Activated naive CD4-positive, alpha-beta T cell (primary cell): ENCODE measurements around the gene NRXN2.

Source experiments
- DNase-seq, 4 experiments: peaks; one replicate each; lab custom pipeline; 2025; lab: John Stamatoyannopoulos, UW

Gene NRXN2

DNA sequence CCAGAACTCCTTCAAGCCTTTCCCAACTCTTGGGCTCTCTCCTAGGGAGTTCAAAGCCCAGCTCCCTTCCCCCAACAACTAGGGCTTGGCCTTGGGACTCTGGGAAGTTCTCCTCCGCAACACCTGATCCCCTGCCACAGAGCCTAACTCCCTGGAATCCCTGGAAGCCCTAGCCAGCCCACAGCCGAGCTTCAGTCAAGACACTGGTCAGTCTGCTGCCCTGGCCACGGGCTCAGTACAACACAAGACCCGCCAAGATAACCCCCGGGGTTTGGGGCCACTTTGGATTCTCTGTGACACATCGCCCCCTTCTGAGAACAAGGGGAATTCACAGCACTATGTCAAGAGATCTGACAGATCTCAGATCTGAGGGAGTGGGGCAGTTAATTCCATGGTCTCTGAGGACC, 73.7 kb downstream of the NRXN2 start:
- no peak for DNase-seq

DNA sequence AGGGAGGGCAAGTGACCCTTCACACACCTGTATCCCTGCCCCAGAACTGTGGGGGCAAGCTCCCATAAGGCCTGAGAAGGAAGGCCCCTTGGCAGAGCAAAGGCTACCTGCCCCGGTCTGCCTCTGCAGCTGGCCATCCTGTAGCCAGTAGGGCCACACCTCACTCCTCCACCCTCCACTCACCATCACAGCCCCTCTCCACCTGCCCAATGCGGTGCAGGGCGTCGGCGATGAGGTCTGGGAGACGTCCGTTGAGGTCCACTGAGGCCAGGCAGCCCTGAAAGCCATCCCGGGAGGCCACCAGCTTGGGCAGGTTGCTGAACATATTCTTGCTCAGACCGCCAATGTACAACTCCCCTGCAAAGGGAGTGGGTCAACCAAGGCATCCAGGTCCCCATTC, 74.4 kb downstream of the NRXN2 start:
- no peak for DNase-seq

DNA sequence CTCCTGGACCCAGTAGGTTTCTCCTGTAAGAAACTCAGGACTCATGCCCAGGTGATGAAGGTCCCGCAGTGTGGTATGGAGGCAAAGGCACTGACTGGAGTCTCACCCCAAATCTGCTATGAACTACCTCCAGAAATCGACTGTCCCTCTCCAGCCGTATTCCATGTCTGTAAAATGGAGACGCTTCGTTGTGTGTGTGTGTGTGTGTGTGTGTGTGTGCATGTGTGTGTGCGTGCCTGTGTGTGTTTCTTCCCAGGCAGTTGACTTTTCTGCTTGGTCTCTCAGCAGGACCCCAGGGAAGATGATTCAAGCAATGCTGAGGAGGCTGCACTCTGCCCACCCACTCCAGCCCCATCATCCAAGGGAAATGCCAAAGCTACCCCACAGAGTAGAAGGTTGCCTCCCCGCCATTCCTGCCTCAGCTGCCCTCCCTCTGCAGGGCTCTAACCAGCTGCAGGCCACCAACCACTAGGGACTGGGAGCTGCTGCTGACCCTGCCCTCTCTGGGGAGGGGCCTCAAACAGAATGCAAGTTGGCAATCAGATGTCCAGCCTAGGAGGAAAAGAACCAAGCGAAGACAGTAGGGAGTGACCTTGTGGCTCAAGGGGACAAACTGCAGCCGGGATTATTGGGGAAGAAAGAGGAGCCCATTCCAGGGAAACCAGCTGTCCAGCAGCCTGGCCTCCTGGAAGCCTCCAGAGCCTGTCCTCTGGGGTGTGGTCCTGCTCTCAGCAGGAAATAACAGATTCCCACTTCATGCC, 75.8 kb downstream of the NRXN2 start:
- DNase-seq: no peak

DNA sequence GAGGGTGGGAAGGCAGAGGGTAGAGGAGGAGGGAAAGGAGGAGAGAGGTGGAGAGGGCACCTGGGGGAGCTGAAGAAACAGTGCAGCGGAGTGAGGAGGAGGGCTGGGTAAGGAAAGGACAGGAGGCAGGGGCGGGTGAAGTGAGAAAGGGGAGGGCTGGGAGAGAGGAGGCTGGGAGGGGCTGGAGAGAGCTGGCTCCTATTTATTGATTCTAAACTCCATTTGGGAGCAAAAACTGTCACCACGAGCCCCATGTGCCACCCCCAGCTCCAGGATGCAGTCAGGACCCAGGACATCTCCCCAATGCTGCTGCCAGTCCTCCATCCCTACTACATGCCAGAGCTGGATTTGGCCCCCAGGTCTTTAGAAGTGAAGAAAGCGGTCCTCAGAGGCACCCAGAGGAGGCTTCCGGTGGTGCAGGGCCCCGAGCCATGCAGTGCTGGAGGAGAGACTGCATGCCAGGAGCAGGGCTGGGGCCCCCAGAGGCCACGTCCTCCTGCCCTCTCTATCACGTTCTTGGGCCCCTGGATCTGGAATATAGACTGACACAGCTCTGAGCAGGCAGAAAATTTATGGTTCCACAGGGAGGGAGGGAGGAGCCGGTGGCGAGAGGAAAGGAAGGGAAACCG, 78.2 kb downstream of the NRXN2 start:
- no peak for DNase-seq

DNA sequence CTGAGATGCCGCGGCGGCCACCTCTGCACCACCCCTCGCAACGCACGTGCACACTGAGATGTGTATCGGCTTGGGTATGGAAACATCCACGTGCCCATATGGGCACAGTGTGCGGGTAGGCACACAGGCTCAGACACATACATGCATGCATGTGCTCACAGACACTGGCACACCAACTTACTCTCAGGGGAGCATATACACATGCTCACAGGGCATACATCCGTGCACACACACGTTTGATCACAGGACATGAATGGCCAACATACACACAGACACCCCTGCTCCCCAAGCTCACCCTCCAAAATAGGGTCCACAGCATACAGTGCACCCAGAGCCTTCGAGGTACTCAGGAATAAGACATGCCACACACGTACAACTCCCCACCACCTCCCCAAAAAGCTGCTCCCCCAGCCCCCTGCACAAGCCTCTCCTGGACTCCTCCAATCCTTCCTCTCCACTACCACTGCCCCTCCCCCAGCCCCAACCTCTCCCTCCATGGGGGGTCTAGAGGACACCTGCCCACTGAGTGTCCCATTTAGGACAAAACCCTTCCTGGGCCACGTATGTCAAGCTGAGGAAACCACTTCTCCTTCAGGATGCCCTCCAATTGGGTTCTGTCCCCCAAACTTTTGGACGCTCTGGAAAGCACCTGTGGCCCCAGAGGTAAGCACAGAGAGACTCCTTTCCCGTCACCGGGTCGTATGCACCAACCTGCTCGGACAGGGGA, 78.9 kb downstream of the NRXN2 start:
- no peak for DNase-seq

DNA sequence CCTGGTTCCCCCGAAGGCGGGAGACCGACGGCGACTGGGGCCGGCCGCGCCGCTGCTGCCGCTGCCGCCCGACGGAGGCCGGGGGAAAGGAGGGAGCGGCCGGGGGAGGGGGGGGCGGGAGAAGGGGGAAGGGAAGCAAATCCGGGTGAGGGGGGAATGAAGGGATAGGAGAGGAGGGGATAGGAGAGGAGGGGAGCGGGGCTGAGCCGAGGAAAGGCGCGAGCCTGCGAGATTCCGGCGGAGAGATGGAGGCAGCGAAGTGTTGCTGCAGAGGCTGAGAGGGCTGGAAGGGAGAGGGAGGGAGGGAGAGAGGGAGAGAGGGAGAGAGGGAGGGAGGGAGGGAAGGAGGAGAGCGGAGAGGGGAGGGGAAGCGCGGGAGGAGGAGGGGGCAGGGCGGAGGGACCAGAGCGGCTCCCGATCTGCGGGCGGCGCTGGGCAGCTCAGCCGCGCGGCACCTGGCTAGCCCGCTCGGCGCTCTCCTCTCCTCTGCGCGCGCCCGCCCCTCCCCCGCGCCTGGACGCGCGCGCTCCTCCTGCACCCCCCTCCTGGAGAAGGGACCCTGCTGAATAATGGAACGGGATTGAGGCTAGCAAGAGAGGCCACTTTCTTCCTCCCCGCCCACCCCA, 79.6 kb downstream of the NRXN2 start:
- DNase-seq: no peak

DNA sequence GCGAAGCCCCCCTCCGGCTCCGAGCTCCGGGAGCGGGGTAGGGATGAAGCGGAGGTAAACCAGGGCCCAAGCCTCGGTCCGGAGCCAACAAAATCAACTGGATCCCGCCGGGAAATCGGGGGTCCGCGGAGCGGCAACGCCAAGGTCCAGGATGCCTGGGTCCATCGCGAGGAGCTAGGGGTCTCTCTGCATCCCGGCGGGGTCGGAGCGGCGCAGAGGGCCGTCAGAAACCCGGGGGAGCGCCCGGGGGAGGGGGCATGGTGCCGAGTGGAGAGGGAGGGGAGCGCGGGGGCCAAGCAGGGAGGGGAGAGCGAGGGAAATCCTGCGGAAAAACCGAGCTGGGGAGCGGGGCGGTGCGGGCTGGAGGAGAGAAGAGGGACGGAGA, 80.1 kb downstream of the NRXN2 start:
- no peak for DNase-seq

DNA sequence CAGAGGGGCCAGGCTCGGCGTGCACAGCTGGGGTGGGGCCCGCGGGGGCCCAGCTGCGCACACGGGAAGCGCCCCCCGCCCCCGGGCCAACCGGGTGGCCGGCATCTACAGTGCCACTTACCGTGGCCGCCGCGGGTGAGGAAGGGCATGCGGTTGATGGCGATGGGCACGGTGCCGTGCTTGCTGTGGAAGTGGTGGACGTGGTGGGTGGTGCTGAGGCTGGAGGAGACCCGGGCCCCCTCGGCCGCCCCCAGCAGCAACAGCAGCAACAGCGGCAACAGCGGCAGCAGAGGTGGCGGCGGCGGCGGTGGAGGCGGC, 80.6 kb downstream of the NRXN2 start:
- no peak for DNase-seq

DNA sequence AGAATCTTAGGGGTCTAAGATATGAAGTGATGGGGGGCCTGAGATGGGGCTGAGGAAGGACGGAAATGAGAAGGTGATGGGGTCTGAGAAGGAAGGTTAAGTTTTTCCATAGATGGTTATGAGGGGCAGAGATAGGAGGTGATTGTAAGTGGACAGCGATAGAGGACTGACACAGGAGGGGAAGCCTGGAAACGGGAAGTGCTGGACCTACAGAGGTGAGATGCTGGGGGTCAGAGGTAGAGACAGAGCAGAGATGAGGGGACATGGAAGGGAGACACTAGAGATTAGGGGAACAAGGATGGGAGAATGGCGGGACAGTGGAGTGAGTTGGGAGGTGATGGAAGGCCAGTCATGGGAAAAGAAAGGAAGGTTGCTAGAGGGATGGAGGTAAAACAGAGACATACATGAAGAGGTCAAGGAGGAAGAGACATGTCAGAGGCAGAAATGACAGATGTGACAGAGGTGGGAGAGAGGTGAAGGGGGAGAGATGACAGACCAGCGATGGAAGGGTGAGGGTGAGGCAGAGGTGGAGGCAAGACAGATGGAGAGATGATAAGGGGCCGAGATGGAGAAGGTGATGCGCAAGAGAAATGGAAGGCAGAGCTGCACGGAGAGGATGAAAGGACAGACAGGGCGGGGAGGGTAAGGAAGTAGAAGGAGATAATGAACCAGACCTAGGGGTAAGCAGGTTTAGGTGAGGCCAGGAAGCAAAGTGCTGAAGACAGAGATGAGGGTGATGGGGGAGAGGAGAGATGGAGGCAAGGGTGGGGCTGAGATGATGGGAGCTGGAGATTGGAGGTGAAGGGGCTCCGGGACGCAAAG, 81.2 kb downstream of the NRXN2 start:
- no peak for DNase-seq

DNA sequence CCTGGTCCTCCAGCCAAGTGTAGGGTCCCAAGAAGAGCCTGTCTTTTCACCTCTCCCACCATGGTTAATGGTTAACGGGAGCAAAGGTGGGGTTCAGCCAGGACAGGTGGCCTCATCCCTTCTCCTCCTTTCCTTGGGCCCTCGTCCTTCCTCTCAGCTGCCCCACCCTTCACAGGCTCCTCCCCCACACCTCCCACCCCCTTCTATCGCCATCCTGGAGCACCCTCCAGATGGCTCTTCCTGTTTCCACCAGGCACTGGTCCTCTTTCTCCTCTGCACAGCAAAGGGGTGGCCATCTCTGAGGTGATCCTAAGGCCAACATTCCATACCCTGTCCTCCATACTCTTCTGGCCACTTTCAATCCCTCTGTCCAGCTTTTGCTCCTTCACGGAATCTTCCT, 83.1 kb downstream of the NRXN2 start:
- no peak for DNase-seq

DNA sequence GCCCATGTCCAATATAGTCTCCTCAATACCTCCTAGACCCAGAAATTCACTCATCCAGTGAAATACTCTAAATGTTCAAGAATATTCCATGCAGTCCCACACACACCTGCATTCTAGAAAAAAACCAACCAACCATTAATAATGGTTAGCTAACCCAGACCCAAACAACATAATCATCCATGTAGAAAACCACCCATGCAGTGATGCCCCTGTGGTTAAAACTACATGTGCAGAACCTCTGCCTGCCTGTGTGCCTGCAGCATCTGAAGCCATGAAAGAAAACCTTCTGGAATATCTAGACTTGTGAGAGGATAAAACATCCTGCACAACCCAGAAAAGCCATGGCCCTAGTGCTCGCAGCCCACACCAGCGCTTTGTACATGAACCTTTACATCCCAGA, 84.2 kb downstream of the NRXN2 start:
- no peak for DNase-seq

DNA sequence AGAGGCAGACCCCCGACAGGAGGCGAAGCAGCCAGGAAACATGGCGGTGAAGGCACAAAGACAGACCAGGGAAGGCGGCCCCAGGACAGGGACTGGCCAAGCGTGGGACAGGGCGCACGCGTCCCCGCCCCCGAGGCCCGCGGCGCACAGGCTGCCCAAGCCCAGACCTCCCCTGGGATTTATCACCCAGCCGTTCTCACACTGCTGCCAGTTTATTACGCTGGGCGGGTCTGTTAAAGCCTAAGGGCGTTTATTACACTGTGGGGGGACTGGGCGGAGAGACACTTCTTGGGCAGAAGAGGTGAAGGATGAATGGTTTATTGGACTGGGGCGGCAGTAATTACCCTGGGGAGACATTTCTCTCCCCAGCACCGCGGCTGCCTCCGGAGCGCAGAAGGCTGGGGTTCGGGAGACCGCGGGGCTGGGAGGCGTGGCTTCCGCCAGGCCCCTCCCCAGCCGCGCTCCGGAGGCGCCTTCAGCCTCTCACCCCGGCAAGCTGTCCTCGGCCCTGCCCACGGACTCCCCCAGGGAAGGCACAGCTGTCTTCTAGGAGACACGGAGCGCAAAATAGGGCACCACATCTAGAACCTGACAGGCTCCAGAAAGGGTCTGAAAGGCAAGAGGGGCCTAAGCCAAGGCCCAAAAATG, 84.9 kb downstream of the NRXN2 start:
- DNase-seq: no peak

DNA sequence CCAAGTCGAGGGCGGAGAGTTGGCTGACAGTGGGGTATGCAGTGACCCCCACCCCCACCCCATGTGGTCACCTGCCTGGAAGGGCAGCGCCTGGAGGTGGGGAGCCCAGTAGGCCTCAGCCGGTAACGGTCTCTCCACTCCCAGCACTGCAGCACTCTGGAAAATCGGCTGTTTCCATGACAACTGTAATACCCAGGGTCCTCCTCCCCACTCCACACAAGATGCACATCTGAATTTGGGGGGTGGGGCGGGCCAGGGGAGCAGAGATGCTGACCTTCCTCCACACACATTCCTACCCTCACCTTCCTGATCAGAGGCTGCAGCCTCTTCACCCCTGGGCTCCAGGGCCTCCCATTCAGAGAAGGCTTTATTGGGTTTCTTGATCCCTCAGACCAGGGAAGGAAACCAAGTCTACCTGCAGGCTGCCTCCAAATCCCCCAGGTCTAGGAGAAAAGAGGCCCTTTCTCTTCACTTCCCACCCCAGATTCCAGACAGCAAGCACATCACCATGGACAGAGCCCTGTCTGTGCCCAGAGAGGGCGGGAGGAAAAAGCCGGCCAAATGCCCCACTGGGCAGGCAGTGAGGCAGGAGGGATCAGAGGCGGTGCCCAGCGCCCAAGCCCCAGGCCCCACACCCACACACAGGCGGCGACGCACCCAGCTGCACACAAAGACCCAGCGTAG, 85.5 kb downstream of the NRXN2 start:
- no peak for DNase-seq

DNA sequence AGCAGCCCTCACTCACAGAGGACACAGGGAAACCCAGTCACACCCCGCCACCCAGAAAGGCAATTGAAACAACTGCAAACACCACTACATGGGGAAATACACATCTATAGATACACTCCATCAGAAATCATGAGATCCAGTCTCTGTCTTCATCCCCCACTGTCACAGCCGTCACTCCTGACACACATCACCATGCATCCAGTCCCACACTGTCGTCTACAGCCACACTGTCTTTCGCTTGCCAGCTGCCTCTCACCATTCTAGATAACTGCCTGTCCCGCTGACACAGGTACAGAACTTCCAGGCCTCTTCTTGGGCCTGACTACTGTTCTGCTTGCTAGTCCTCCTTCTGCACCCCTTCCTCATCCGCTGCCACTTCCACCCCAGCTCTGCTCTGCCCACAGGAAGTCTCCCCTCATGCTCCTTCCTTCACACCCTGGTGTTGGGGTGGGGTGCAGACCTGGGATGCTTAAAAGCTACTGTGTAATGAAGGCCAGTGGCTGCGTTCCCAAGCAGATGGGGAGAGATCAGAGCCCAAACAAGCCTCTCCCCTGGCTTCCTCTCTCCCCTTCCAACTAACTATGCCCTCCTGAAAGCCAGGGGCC, 89.3 kb downstream of the NRXN2 start:
- DNase-seq: no peak

DNA sequence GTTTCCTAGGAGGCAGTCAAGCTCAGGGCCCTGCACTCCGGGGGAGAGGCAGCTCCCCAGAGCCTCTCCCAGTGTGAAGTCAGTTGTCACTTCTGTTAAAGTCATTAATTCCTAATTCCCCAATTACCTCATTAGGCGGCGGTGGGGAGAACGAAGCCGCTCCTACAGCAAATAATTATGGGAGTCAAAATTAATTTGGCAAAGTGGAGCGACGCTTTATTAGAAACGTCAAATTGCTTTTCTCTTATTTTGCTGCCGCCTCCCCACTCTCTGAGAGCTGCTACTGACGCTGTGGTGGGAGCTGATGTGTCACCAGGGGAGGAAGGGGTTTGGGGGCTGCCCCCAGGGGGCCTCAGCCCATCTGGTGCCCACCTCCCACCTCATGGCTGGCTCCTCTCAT, 90.3 kb downstream of the NRXN2 start:
- DNase-seq: no peak

DNA sequence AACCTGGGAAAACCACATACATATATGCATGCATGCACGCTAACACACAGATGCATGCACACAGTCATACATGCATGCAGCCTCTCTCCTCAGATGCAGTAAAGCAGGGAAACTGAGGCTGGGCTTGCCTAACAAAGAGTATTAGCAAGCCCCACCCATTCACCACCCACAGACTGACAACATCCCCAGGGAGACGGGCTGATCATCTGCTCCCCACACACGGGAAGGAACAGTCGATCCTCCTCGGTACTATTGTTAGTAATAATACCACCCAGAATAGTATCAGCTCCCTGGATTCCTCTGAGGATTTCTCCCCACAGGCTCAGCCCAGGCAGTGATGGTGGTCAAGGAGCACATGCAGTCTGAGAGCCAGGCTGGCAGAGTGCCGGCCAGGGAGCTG, 90.8 kb downstream of the NRXN2 start:
- DNase-seq: no peak

DNA sequence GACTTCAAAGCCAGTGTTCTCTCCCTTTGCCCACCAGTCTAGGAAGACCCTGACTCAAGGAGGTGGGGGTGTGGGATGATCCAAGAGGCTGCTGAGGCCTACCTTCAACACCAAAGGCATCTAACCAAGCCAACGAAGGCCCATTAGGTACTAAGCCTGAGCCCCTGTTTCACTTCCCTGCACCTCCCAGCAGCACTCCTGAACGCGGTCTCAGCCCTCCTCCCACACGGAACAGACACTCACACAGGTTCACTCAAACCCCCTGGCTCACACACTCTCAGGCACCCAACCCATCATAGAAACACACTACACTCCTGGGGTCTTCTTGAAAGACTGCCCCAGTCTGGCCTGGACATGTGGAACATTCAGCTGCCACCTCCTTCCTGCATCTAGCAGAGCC, 91.3 kb downstream of the NRXN2 start:
- no peak for DNase-seq

DNA sequence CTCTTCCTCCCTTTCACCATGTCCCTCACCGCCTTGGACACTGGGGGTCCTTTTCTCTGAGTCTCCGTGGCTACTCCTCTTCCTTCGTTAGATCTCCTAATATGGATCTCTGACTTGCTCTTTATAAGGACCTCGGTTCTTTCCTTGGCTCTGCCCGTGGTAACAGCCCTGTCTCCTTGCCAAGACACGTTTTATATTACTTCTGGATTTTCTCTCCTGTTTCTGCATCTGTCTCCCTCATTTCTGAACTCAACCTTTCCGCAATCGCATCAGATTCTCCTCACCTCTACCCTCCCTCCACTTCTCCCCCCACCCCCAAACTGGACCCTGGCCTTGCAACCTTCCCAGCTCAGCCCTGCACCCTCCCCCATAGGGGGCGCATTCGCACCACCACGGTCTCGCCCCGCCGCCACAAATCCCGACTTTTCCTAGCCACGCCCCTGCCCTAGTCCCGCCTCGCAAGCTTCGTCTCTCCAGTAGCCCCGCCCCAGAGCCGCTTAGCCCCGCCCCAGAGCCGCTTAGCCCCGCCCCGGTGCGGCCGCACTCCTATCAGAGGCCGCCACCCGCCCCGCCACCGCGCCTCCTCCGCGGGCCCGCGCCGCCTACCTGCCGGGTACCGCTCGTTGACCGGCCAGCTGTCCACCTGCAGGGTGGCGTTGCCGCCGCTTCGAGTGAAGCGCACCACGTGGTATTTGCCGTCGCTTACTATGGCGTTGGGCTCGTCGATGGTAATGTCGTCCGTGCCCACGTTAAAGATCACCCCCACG, 93.0 kb downstream of the NRXN2 start:
- no peak for DNase-seq

DNA sequence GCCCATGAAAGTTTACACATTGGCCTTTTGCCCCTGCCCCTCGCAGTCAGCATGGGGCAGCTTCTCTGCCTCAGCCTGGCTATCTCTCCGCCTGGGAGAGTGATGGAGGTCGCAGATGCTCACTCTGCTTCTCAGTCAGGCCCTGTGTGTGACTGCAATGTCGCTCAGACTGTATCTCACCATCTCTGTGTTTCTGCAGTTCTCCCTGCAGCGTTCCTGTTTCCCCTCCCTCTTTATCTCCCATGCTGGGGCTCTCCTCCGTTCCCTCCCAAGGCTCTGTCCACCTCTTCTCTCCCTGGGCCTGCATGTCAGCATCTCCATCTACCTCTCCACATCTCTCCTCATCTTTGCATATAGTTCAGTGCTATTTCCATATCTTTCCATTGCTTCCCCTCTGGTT, 93.9 kb downstream of the NRXN2 start:
- no peak for DNase-seq

DNA sequence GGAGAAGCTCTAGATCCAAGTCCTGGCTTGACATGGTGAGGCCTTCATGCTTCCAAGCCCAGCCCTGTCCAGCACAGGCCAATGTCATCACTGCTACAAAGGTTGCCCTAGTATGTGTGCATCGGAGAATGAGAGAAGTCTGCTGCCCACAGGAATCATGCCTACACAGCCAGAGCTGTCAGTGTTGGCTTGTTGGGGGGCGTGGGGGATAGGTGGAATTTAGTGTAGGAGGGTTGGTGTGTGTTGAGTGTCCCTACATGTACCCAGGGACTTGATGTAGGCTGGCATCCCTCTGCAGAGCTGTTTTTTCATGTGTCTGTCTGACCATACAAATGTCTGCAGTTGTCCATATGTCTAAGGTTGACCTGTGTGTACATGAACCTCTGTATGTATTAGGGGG, 94.4 kb downstream of the NRXN2 start:
- no peak for DNase-seq
